Hematopoietic multipotent progenitor cell treated with erythropoietin and hydrocortisone succinate and interleukin-3 and kit ligand, for 6 days (in vitro differentiated cells): ENCODE results near the gene HDAC2.
"Not testable (repeated sequence)": the region's sequence is repeated elsewhere in the genome, so short reads cannot be mapped to it uniquely, and the experiment has no call there.

Source experiments
- DNase-seq: peaks from one replicate; pipeline ENCODE4 v3.0.0-alpha.2; 2015

HDAC2 gene

GRCh38 chr6:113970805-113971676 lies at the start of gene HDAC2:
TSS of gene HDAC2 (minus strand) at chr6:113971148. CDS start at chr6:113970908, 240 bp downstream.
- DNase-seq, result peak; percentile 90

- DNase-seq, result no peak
These were observed 49.2 kb upstream of the HDAC2 start for GRCh38 chr6:114020196-114020595.

GRCh38 chr6:114017146-114017545 lies 46.2 kb upstream of the HDAC2 start:
- not testable (repeated sequence) for DNase-seq

GRCh38 chr6:114014106-114014505 lies 43.2 kb upstream of the HDAC2 start:
- not testable (repeated sequence) for DNase-seq

- not testable (repeated sequence) for DNase-seq
These were observed 40.5 kb upstream of the HDAC2 start for GRCh38 chr6:114011486-114011885.

GRCh38 chr6:114010540-114010939 lies 39.6 kb upstream of the HDAC2 start:
- no peak for DNase-seq

GRCh38 chr6:114009192-114009591 lies 38.2 kb upstream of the HDAC2 start:
- no peak for DNase-seq

- no peak for DNase-seq
These were observed 37.4 kb upstream of the HDAC2 start for GRCh38 chr6:114008331-114008730.

GRCh38 chr6:114007516-114007915 lies 36.6 kb upstream of the HDAC2 start:
- no peak for DNase-seq

GRCh38 chr6:114001354-114001753 lies 30.4 kb upstream of the HDAC2 start:
- no peak for DNase-seq

- no peak for DNase-seq
These were observed 29.1 kb upstream of the HDAC2 start for GRCh38 chr6:114000069-114000468.

- DNase-seq, result no peak
These were observed 28.3 kb upstream of the HDAC2 start for GRCh38 chr6:113999284-113999683.

- no peak for DNase-seq
These were observed 27.9 kb upstream of the HDAC2 start for GRCh38 chr6:113998811-113999210.

- DNase-seq, result no peak
These were observed 26.2 kb upstream of the HDAC2 start for GRCh38 chr6:113997116-113997515.

- no peak for DNase-seq
These were observed 24.7 kb upstream of the HDAC2 start for GRCh38 chr6:113995634-113996033.

GRCh38 chr6:113994934-113995342 lies 24.0 kb upstream of the HDAC2 start:
- peak; percentile 82 for DNase-seq

GRCh38 chr6:113989675-113990074 lies 18.7 kb upstream of the HDAC2 start:
- DNase-seq, result no peak

GRCh38 chr6:113982675-113983074 lies 11.7 kb upstream of the HDAC2 start:
- not testable (repeated sequence) for DNase-seq

GRCh38 chr6:113982055-113982550 lies 11.2 kb upstream of the HDAC2 start:
- DNase-seq, result no peak

GRCh38 chr6:113980937-113981554 lies 10.1 kb upstream of the HDAC2 start:
- DNase-seq, result peak; percentile 69

GRCh38 chr6:113979937-113980336 lies 9.0 kb upstream of the HDAC2 start:
- no peak for DNase-seq

GRCh38 chr6:113978084-113978675 lies 7.2 kb upstream of the HDAC2 start:
- DNase-seq, result no peak

- no peak for DNase-seq
These were observed 5.9 kb upstream of the HDAC2 start for GRCh38 chr6:113976806-113977205.

- peak; percentile 55 for DNase-seq
These were observed 793 bp upstream of the HDAC2 start for GRCh38 chr6:113971741-113972140.
